Measurements from ENCODE around the gene GOLGA6L7.

Gene GOLGA6L7

GRCh38 chr15:28881600-28881999, 33.2 kb upstream of the GOLGA6L7 start:
- DNase-seq (ENCODE audit: low spot score): no peak
- no peak for TF ChIP-seq CTCF (IDR thresholded peaks at IDR 0.05; ENCODE audit: extremely low read depth, insufficient read depth, missing control alignments)
- in situ Hi-C loops (cut with MboI; ENCODE audit: low pct_unique_long_range_greater_than_20kb, low sequenced_read_pairs, unreplicated experiment): no loop called here

GRCh38 chr15:28881170-28881569, 32.7 kb upstream of the GOLGA6L7 start:
- no peak for TF ChIP-seq CTCF (IDR thresholded peaks at IDR 0.05; ENCODE audit: extremely low read depth, insufficient read depth, missing control alignments)
- DNase-seq (ENCODE audit: low spot score): no peak
- in situ Hi-C loops (cut with MboI; ENCODE audit: low pct_unique_long_range_greater_than_20kb, low sequenced_read_pairs, unreplicated experiment): no loop called here

- no peak for DNase-seq (ENCODE audit: low spot score)
- in situ Hi-C loops (cut with MboI; ENCODE audit: low pct_unique_long_range_greater_than_20kb, low sequenced_read_pairs, unreplicated experiment): no loop called here
- no peak for TF ChIP-seq CTCF (IDR thresholded peaks at IDR 0.05; ENCODE audit: extremely low read depth, insufficient read depth, missing control alignments)
Measured at GRCh38 chr15:28880680-28881079, 32.2 kb upstream of the GOLGA6L7 start.

- in situ Hi-C loops (cut with MboI; ENCODE audit: low pct_unique_long_range_greater_than_20kb, low sequenced_read_pairs, unreplicated experiment): no loop called here
- TF ChIP-seq CTCF (IDR thresholded peaks at IDR 0.05; ENCODE audit: extremely low read depth, insufficient read depth, missing control alignments): no peak
- no peak for DNase-seq (ENCODE audit: low spot score)
Measured at GRCh38 chr15:28879551-28879950, 31.1 kb upstream of the GOLGA6L7 start.

GRCh38 chr15:28878209-28878608, 29.8 kb upstream of the GOLGA6L7 start:
- no peak for DNase-seq (ENCODE audit: low spot score)
- in situ Hi-C loops (cut with MboI; ENCODE audit: low pct_unique_long_range_greater_than_20kb, low sequenced_read_pairs, unreplicated experiment): no loop called here
- no peak for TF ChIP-seq CTCF (IDR thresholded peaks at IDR 0.05; ENCODE audit: extremely low read depth, insufficient read depth, missing control alignments)

- in situ Hi-C loops (cut with MboI; ENCODE audit: low pct_unique_long_range_greater_than_20kb, low sequenced_read_pairs, unreplicated experiment): no loop called here
- TF ChIP-seq CTCF (IDR thresholded peaks at IDR 0.05; ENCODE audit: extremely low read depth, insufficient read depth, missing control alignments): no peak
- no peak for DNase-seq (ENCODE audit: low spot score)
Measured at GRCh38 chr15:28876845-28877185, 28.4 kb upstream of the GOLGA6L7 start.
